K562 (cell line): Measurements from ENCODE around the gene ARFRP1. TPM values are rescaled to one million over a fixed set of nuclear protein-coding genes. Genes with fewer than 3 reads are reported as not detected.

Experiments
- BACH1 ChIP-seq: fragments of 200-800 bp; sonication (Bioruptor generic); IDR thresholded peaks from 2 replicates; pipeline ENCODE4 v1.6.1; 2016; ENCODE audit warnings: missing genetic modification characterization, missing compliant biosample characterization
- CHCHD3 ChIP-seq: fragments of 250-450 bp; sonication (Bioruptor Pico); IDR thresholded peaks from 2 replicates; pipeline ENCODE4 v2.1.2; 2022; ENCODE audit warnings: mild to moderate bottlenecking
- EP400 ChIP-seq: fragments of 450-650 bp; IDR thresholded peaks from 2 replicates; pipeline ENCODE4 v1.6.1; 2017; ENCODE audit warnings: antibody characterized with exemption, mild to moderate bottlenecking, moderate library complexity
- GATAD2B ChIP-seq: fragments of 450-650 bp; IDR thresholded peaks from 2 replicates; pipeline ENCODE4 v1.6.1; 2017; ENCODE audit warnings: mild to moderate bottlenecking, borderline replicate concordance
- HNRNPLL ChIP-seq: fragments of 200-400 bp; formaldehyde crosslinking; IDR thresholded peaks from 2 replicates; pipeline ENCODE4 v1.6.1; 2017; ENCODE audit warnings: low read length, low read depth, mild to moderate bottlenecking; ENCODE audit not compliant: poor library complexity, severe bottlenecking
- MAFK ChIP-seq: IDR thresholded peaks from 2 replicates; pipeline ENCODE4 v1.6.1; 2011; ENCODE audit warnings: low read length, improper control_type of control experiment
- MAX ChIP-seq: sonication (generic); formaldehyde crosslinking; IDR thresholded peaks from 2 replicates; pipeline ENCODE4 v1.9.0; 2022; ENCODE audit warnings: mild to moderate bottlenecking, missing genetic modification reagents
- MBD2 ChIP-seq: sonication (generic); IDR thresholded peaks from 2 replicates; pipeline ENCODE4 v1.6.1; 2016; ENCODE audit warnings: low read depth, borderline replicate concordance
- MLX ChIP-seq, 2 experiments: fragments of 450-650 bp in 1 of 2; sonication (generic) in 1 of 2; formaldehyde crosslinking; conservative IDR thresholded peaks; 2 replicates each; pipeline versions ENCODE4 v1.4.0 to v1.8.1; 2020 to 2022; ENCODE audit warnings: mild to moderate bottlenecking in 1 of 2, missing genetic modification reagents in 1 of 2
- MXD1 ChIP-seq: fragments of 250-450 bp; sonication (Bioruptor Pico); IDR thresholded peaks from 2 replicates; pipeline ENCODE4 v1.8.0; 2021; ENCODE audit warnings: borderline replicate concordance, mild to moderate bottlenecking, moderate library complexity; ENCODE audit not compliant: poor library complexity, severe bottlenecking
- NFIC ChIP-seq: fragments of 450-650 bp; IDR thresholded peaks from 2 replicates; pipeline ENCODE4 v1.6.1; 2017; ENCODE audit warnings: mild to moderate bottlenecking, inconsistent platforms
- NUFIP1 ChIP-seq: fragments of 450-650 bp; IDR thresholded peaks from 2 replicates; pipeline ENCODE4 v1.6.1; 2018; ENCODE audit not compliant: partially characterized antibody
- PHTF2 ChIP-seq: fragments of 250-450 bp; sonication (Bioruptor Pico); IDR thresholded peaks from 2 replicates; pipeline ENCODE4 v1.5.0; 2021; ENCODE audit warnings: mild to moderate bottlenecking
- POLR2AphosphoS5 ChIP-seq: IDR thresholded peaks from 2 replicates; pipeline ENCODE4 v1.6.1; 2011; ENCODE audit warnings: mild to moderate bottlenecking, low read depth, low read length, moderate library complexity; ENCODE audit not compliant: control insufficient read depth, insufficient read depth
- PTTG1 ChIP-seq: fragments of 450-650 bp; IDR thresholded peaks from 2 replicates; pipeline ENCODE4 v1.6.1; 2016; ENCODE audit warnings: low read depth, mild to moderate bottlenecking, missing genetic modification characterization, missing compliant biosample characterization
- SFPQ ChIP-seq: fragments of 200-400 bp; formaldehyde crosslinking; IDR thresholded peaks from 2 replicates; pipeline ENCODE4 v1.6.1; 2017; ENCODE audit warnings: mild to moderate bottlenecking, low read depth, low read length, moderate library complexity
- SIX5 ChIP-seq, 2 experiments: IDR thresholded peaks; 2 replicates each; pipeline ENCODE4 v1.6.1; 2011; ENCODE audit warnings: low read length in 2 of 2, borderline replicate concordance in 1 of 2, low read depth in 1 of 2, mild to moderate bottlenecking in 1 of 2, moderate library complexity in 1 of 2; ENCODE audit not compliant: insufficient read depth in 1 of 2
- ZNF143 ChIP-seq: sonication (generic); formaldehyde crosslinking; IDR thresholded peaks from 2 replicates; pipeline ENCODE4 v1.9.0; 2022; ENCODE audit warnings: mild to moderate bottlenecking, missing genetic modification reagents
- ZNF584 ChIP-seq: fragments of 200-800 bp; sonication (Bioruptor generic); IDR thresholded peaks from 2 replicates; pipeline ENCODE4 v1.6.1; 2016; ENCODE audit warnings: low read depth, mild to moderate bottlenecking, missing genetic modification characterization, missing compliant biosample characterization
- polyA plus RNA-seq, 8 experiments: library from polyadenylated mRNA; depleted of rRNA in 4 of 8; stranded (reverse) in 5 of 8; unstranded in 3 of 8; fragments of >200 nt; fragmentation: Nextera tagmentation in 2 of 8; fragmentation: Illumina TruSeq in 1 of 8; extraction: Ambion mirVana in 2 of 8; extraction: Trizol in 1 of 8; gene quantifications; 2 replicates each; pipeline versions ENCODE4 v1.2.1 to v1.2.3, GENCODE V29; 2011 to 2014; ENCODE audit warnings: inconsistent platforms in 1 of 8, missing spikeins in 1 of 8
- total RNA-seq, 7 experiments: library from RNA; depleted of rRNA in 6 of 7; stranded (reverse); fragments of >200 nt in 6 of 7; fragmentation: Illumina TruSeq in 2 of 7; extraction: Trizol in 2 of 7; gene quantifications; 2 replicates each; pipeline versions ENCODE4 v1.2.1 to v1.2.3, GENCODE V29; 2011 to 2021; ENCODE audit warnings: low replicate concordance in 1 of 7
- TF ChIP-seq, protein P1 (sequence below), 3 experiments: fragments of 200-800 bp in 1 of 3; sonication (Bioruptor generic) in 1 of 3; sonication (generic) in 1 of 3; formaldehyde crosslinking in 1 of 3; IDR thresholded peaks; 2 replicates each; pipeline versions ENCODE4 v1.6.1 to v1.8.0; 2016 to 2022; ENCODE audit warnings: mild to moderate bottlenecking in 2 of 3, missing compliant biosample characterization in 2 of 3, missing genetic modification characterization in 2 of 3, missing genetic modification reagents in 1 of 3

ARFRP1 gene
- total and polyA plus RNA-seq, 9 of the 15 experiments (the other 6 are each of a cell fraction or from before 2014, with no cell fraction given): 2.2 to 78.9 (median 37.3) TPM

GRCh38 chr20:63657937-63658748 is 49.6 kb downstream of the ARFRP1 start, which contains the start of gene RTEL1 (continued):
- TF ChIP-seq MAX (CRISPR knock-in tag) (peak; percentile 64; the same call in 1 of the 2 replicates), HNRNPLL (peak; percentile 79), PHTF2 (CRISPR knock-in tag) (no peak), EP400 (peak; percentile 86), MBD2 (peak; percentile 80), MXD1 (CRISPR knock-in tag) (peak; percentile 25), SIX5 (IDR thresholded peaks at IDR 0.05; ENCODE audit: borderline replicate concordance in 1 of 2, insufficient read depth in 1 of 2, low read depth in 1 of 2, low read length in 2 of 2) (peak; percentile 83 to 92), SFPQ (no peak), BACH1 (tag) (peak; percentile 33; the same call in 1 of the 2 replicates), PTTG1 (tag) (no peak), CHCHD3 (0 out of 2 replicates have a peak, but pooled peaks have one; percentile 20), POLR2AphosphoS5 (peak; percentile 68), GATAD2B (no peak; the same call in 1 of the 2 replicates), ZNF143 (CRISPR knock-in tag) (peak; percentile 98), NUFIP1 (no peak), MAFK (no peak), ZNF584 (CRISPR knock-in tag) (peak; percentile 58; the same call in 1 of the 2 replicates), NFIC (peak; percentile 62), MLX (CRISPR knock-in tag; conservative IDR thresholded peaks at IDR 0.05) (peak in 1 of 2 experiments; percentile 66; a peak in 1 of 4 replicates)
- TF ChIP-seq, protein P1, sequence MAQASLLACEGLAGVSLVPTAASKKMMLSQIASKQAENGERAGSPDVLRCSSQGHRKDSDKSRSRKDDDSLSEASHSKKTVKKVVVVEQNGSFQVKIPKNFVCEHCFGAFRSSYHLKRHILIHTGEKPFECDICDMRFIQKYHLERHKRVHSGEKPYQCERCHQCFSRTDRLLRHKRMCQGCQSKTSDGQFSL (CRISPR knock-in tag; IDR thresholded peaks at IDR 0.05): peak; percentile 21; the same call in 1 of the 2 replicates
- TF ChIP-seq, protein P1 (tag; IDR thresholded peaks at IDR 0.05): no peak
